ENCODE measurements around the gene PCBP2. TPM values are rescaled to one million over a fixed set of nuclear protein-coding genes. Genes with fewer than 3 reads are reported as not detected.

PCBP2 gene
- total and polyA plus RNA-seq, 2 of the 4 experiments (the other 2 are of a cell fraction): 190 to 586 TPM

DNA sequence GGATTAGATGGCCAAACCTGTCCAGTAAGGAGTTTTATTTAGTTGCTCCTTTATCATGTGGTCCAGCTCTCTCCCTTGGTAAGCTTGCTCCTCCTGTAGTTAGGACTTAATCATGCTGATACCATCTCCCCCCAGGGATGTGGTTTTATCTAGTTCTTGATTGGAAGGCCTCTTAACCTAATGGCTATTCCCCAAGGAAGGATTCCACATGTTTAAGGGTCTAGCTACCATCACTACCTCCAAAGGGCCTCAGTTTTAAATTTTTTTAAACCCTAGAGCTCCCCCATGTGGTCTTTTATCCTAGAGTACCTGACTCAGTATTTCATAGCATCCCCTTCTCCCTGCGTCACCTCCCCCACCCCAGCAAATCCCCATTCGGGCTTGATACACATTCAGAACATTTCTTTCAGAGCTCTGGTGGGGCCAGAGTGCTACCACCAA, 24.9 kb downstream of the PCBP2 start:
- no TSS peak for BruUV-seq (replicated peaks)
- no peak for TF ChIP-seq BHLHE40 (IDR thresholded peaks at IDR 0.05; ENCODE audit: low read depth, low read length)
- TF ChIP-seq, protein P1, sequence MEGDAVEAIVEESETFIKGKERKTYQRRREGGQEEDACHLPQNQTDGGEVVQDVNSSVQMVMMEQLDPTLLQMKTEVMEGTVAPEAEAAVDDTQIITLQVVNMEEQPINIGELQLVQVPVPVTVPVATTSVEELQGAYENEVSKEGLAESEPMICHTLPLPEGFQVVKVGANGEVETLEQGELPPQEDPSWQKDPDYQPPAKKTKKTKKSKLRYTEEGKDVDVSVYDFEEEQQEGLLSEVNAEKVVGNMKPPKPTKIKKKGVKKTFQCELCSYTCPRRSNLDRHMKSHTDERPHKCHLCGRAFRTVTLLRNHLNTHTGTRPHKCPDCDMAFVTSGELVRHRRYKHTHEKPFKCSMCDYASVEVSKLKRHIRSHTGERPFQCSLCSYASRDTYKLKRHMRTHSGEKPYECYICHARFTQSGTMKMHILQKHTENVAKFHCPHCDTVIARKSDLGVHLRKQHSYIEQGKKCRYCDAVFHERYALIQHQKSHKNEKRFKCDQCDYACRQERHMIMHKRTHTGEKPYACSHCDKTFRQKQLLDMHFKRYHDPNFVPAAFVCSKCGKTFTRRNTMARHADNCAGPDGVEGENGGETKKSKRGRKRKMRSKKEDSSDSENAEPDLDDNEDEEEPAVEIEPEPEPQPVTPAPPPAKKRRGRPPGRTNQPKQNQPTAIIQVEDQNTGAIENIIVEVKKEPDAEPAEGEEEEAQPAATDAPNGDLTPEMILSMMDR (conservative IDR thresholded peaks at IDR 0.05; ENCODE audit: low read depth, low read length): peak; percentile 34
- no peaks in the 10 kb centered on the region for H3K27me3 ChIP-seq (ENCODE audit: control insufficient read depth, insufficient read depth, low read length)
- H4K91ac ChIP-seq (ENCODE audit: insufficient read depth, low read depth, low read length): no peak overlapping the region
- no peaks in the 10 kb centered on the region for H3K9me3 ChIP-seq (ENCODE audit: control insufficient read depth, insufficient read depth, low read length)
- no peak overlapping the region for H2BK120ac ChIP-seq (ENCODE audit: low read depth, low read length)
- H2AK5ac ChIP-seq (ENCODE audit: low read depth, low read length): no peak overlapping the region
- ChIA-PET CTCF (interaction anchor here (0.5 to 0.7 kb wide), 3 partner anchors 11 to 569 kb away, joined by 3 to 4 read pairs (median 3); no protein-coding TSS in a partner anchor), POLR2A (ENCODE audit: unreplicated experiment) (interaction anchor here (0.5 kb wide), 1 partner anchor 21 kb away, joined by 3 read pairs; no protein-coding TSS in a partner anchor)
- H2BK15ac ChIP-seq (ENCODE audit: low read depth, low read length): no peak overlapping the region
- H3K79me1 ChIP-seq (ENCODE audit: low read depth in 1 of 2, low read length in 2 of 2): peaks cover 41 to 88% of the 10 kb centered on the region in 2 experiments
- ATAC-seq (ENCODE audit: low read depth) (no peak), DNase-seq (no peak)
- no peak overlapping the region for H3K18ac ChIP-seq (ENCODE audit: low read depth, low read length)
- H3K14ac ChIP-seq (replicated peaks; ENCODE audit: low read depth, low read length): no peak overlapping the region
- H3K27ac ChIP-seq (ENCODE audit: insufficient read depth, low read length): no peak overlapping the region
- in situ Hi-C loops (cut with MboI; ENCODE audit: low sequenced_read_pairs) (no loop called here), intact Hi-C loops (cut with micrococcal nuclease) (no loop called here), dilution Hi-C loops (cut with HindIII; ENCODE audit: low sequenced_read_pairs, unreplicated experiment) (no loop called here)
- H3K4me1 ChIP-seq (ENCODE audit: control insufficient read depth, insufficient read depth, low read length): peaks cover 19% of the 10 kb centered on the region
- H3K9me1 ChIP-seq (ENCODE audit: insufficient read depth, low read length): peaks cover 4% of the 10 kb centered on the region; the same call in 1 of the 2 replicates
- no peak overlapping the region for H3K56ac ChIP-seq (ENCODE audit: extremely low read depth, insufficient read depth, low read length)
- no peak overlapping the region for H2AK9ac ChIP-seq (replicated peaks; ENCODE audit: low read depth, low read length, poor library complexity)
- no peak overlapping the region for H3K4me2 ChIP-seq (ENCODE audit: low read depth, low read length)
- no peak overlapping the region for H3K4me3 ChIP-seq (ENCODE audit: insufficient read depth, low read depth, low read length)
- H3K23ac ChIP-seq (ENCODE audit: low read depth, low read length): no peak overlapping the region
- no peak overlapping the region for H4K5ac ChIP-seq (ENCODE audit: low read depth, low read length)
- no peak overlapping the region for H2BK20ac ChIP-seq (ENCODE audit: low read depth, low read length)
- H2AFZ ChIP-seq (replicated peaks; ENCODE audit: low read length, poor library complexity): no peak overlapping the region
- H3K9ac ChIP-seq (ENCODE audit: low read depth, low read length): no peak overlapping the region
- H3K4ac ChIP-seq (ENCODE audit: low read depth, low read length): no peak overlapping the region
- H4K20me1 ChIP-seq (ENCODE audit: insufficient read depth, low read length): peaks cover 94% of the 10 kb centered on the region
- no peak overlapping the region for H4K8ac ChIP-seq (ENCODE audit: low read depth in 2 of 2, low read length in 2 of 2)
- H3K36me3 ChIP-seq (ENCODE audit: control insufficient read depth, insufficient read depth, low read length): peaks cover 76% of the 10 kb centered on the region
- WGBS, 2 experiments (ENCODE audit: extremely low coverage in 2 of 2, insufficient read length in 1 of 2): 68% methylated on average over 2 of the region's 2 CpGs; no CpG with 5 or more reads in 1 of the 2 experiments
- no peak overlapping the region for H2BK5ac ChIP-seq (ENCODE audit: low read depth, low read length, poor library complexity, severe bottlenecking)

Data from IMR-90 (cell line).